CD1c-positive myeloid dendritic cell (primary cell): ENCODE results near the gene LGR6.
"Not testable (repeated sequence)": the region's sequence is repeated elsewhere in the genome, so short reads cannot be mapped to it uniquely, and the experiment has no call there.

Experiments used
- DNase-seq: peaks from one replicate; pipeline ENCODE4 v3.0.0-alpha.2; 2016; ENCODE audit errors: extremely low spot score

The LGR6 gene

GRCh38 chr1:202241376-202242079 lies 47.9 kb downstream of the LGR6 start:
- no peak for DNase-seq

- no peak for DNase-seq
Measured at GRCh38 chr1:202242080-202242419, 48.5 kb downstream of the LGR6 start.

GRCh38 chr1:202243006-202243405 lies 49.4 kb downstream of the LGR6 start:
- DNase-seq = no peak

- DNase-seq = no peak
Measured at GRCh38 chr1:202244841-202245261, 51.3 kb downstream of the LGR6 start.

- no peak for DNase-seq
Measured at GRCh38 chr1:202245391-202245790, 51.8 kb downstream of the LGR6 start.

- DNase-seq = no peak
Measured at GRCh38 chr1:202247104-202247503, 53.5 kb downstream of the LGR6 start.

GRCh38 chr1:202247837-202248795 lies 54.5 kb downstream of the LGR6 start:
- DNase-seq = no peak

GRCh38 chr1:202248861-202249260 lies 55.3 kb downstream of the LGR6 start:
- DNase-seq = no peak

- no peak for DNase-seq
Measured at GRCh38 chr1:202249436-202249835, 55.8 kb downstream of the LGR6 start.

- no peak for DNase-seq
Measured at GRCh38 chr1:202249846-202250245, 56.2 kb downstream of the LGR6 start.

GRCh38 chr1:202250982-202251381 lies 57.4 kb downstream of the LGR6 start:
- DNase-seq = no peak

GRCh38 chr1:202251424-202252256 lies 58.0 kb downstream of the LGR6 start:
- no peak for DNase-seq

- DNase-seq = no peak
Measured at GRCh38 chr1:202252271-202252670, 58.7 kb downstream of the LGR6 start.

GRCh38 chr1:202254454-202255252 lies 61.1 kb downstream of the LGR6 start:
- no peak for DNase-seq

- DNase-seq = no peak
Measured at GRCh38 chr1:202255343-202255742, 61.7 kb downstream of the LGR6 start.

GRCh38 chr1:202259705-202260104 lies 66.1 kb downstream of the LGR6 start:
- no peak for DNase-seq

- not testable (repeated sequence) for DNase-seq
Measured at GRCh38 chr1:202261209-202261958, 67.8 kb downstream of the LGR6 start.

- DNase-seq = no peak
Measured at GRCh38 chr1:202263628-202264027, 70.0 kb downstream of the LGR6 start.

GRCh38 chr1:202264300-202264699 lies 70.7 kb downstream of the LGR6 start:
- DNase-seq = no peak

- DNase-seq = no peak
Measured at GRCh38 chr1:202264726-202265125, 71.1 kb downstream of the LGR6 start.
